Subcutaneous adipose tissue (tissue), 4 donors: ENCODE measurements around the gene MAGI2. TPM values are rescaled to one million over a fixed set of nuclear protein-coding genes. Genes with fewer than 3 reads are reported as not detected.

Experiments used
- total RNA-seq, 4 donors: library from RNA; depleted of rRNA; stranded (reverse); fragments of >200 nt; gene quantifications; one replicate each; pipeline ENCODE4 v1.1.0, GENCODE V29; 2016
- TF ChIP-seq, protein P1 (sequence below): fragments of 450-650 bp; IDR thresholded peaks from one replicate; pipeline ENCODE4 v1.5.1; 2016; ENCODE audit warnings: low read depth, mild to moderate bottlenecking, control low read depth, antibody characterized with exemption, moderate library complexity

Gene MAGI2
- total RNA-seq, 4 donors from 2014 or later: 13.7 to 22.9 (median 17.7) TPM

DNA sequence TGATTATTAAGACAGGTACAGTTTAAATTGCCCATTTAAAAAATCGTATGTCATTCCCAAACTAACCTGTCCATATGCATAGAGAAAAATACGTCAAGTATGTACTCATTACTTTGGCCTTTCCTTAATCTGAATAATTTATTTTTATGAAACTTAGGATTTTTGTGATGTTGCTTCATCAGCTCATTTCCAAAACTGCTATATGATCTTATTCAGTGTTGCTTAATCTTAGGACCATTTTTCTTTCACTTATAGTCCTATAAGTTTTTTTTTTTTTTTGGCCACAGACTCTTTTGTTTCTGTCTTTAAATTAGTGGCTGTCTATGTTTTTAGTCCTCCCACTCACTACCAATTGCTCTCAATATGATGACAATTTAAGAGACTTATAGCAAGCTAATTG lies 1309.8 kb downstream of the MAGI2 start:
- TF ChIP-seq, protein P1, sequence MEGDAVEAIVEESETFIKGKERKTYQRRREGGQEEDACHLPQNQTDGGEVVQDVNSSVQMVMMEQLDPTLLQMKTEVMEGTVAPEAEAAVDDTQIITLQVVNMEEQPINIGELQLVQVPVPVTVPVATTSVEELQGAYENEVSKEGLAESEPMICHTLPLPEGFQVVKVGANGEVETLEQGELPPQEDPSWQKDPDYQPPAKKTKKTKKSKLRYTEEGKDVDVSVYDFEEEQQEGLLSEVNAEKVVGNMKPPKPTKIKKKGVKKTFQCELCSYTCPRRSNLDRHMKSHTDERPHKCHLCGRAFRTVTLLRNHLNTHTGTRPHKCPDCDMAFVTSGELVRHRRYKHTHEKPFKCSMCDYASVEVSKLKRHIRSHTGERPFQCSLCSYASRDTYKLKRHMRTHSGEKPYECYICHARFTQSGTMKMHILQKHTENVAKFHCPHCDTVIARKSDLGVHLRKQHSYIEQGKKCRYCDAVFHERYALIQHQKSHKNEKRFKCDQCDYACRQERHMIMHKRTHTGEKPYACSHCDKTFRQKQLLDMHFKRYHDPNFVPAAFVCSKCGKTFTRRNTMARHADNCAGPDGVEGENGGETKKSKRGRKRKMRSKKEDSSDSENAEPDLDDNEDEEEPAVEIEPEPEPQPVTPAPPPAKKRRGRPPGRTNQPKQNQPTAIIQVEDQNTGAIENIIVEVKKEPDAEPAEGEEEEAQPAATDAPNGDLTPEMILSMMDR: no peak

DNA sequence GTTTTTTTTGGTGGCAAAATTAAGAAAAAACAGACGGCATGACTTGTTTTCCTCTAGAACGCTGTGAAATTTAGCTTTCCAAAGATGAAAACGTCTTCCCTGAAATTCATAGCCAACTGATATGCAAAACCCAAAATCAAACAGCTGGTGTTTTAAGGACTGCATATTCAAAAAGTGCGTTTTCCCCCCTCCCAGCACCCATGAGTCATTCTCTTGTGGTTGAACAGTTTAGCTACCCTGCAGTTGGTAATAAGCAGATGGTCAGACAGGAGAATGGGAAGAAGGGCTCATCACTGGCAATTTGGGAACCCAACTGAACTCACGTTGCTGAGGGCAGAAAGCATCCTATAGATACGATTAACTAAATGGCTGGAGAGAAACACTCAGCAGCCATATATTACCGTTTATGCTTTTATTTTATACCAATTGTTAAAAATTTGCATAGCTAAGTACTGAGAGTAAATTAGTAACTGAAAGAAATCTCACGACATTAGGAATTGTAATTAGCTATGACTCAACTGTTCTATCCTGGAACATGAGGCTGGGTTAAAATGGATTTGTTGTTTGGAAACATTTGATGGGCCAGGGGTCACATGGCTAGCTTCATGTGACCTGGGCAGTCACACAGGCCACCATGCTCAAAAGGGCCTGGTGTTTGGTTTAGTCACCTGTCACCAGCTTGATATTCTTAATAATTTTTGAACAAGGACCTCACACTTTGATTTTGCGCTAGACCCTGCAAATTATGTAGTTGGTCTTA lies 1311.8 kb downstream of the MAGI2 start:
- TF ChIP-seq, protein P1: no peak

DNA sequence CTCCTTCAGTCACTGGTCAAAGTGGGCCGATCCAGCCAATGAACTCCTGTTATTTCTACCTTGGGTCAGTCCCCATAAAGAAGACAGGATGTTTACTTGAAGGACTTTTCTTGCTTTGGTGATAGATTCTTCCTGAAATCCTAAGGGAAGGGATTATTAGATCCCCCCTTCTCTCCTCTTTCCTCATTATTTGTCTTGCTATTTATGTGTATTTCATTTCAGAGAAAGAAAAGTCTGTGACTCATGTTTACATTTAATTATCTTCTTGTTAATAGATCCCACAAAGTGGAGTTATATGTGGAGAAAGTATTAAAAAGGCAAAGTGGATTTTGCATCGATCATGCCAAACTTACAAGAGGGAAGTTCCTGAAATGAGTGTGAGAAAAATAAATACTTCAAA lies 1313.4 kb downstream of the MAGI2 start:
- TF ChIP-seq, protein P1: no peak

DNA sequence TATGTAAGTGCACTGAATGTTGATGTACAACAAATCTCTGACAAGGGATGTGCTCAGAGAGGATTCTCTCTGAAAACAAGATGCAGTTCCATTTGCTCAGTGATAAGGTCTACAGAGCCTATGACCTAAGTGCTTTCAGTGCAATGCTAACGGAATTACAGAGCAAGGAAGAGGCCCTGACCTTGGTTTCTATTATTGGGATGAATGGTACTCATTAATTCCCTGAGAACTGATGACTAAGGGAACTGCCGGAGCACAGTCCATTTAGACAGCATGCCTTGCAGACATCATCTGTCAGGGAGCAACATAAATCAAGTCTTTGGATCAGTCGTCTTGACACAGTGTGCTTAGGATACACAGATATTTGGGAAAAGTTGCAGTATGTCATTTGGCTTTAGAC lies 1314.1 kb downstream of the MAGI2 start:
- TF ChIP-seq, protein P1: no peak

DNA sequence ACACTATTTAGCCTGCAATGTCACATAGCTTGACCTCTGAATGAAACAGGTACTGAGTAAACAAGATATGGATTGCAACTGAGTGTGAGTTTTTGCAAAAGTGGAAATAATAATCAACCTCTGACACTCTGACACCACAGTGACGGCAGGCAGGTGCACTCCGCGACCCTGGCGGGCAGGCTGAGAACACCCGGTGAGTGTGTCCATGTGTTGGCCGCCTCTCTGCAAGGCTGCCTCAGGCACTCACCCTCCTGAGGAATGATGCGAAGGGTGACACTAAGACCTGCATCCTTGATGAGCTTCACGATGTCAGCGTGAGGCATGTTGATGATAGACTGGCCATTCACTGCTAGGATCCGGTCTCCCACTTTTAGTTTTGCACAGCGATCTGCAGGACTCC lies 1318.7 kb downstream of the MAGI2 start:
- TF ChIP-seq, protein P1: no peak

DNA sequence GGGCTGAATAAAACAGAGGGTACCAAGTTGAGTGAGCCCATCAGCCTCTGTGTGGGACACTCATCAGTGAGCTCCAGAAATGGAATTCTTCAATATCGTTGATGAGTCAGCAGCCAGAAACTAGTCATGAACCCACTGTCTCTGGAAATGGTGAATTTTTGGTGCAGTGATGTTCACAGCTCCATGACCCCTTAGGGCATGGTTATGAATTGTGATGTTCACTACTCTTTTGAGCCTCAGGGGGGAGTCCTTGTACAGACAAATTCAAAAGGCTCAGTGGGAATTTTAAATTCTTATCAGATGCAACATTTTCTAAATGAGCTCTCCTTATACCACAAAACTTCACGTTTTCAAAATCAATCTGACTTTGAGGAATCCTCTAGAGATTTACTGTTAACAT lies 1319.2 kb downstream of the MAGI2 start:
- TF ChIP-seq, protein P1: no peak

DNA sequence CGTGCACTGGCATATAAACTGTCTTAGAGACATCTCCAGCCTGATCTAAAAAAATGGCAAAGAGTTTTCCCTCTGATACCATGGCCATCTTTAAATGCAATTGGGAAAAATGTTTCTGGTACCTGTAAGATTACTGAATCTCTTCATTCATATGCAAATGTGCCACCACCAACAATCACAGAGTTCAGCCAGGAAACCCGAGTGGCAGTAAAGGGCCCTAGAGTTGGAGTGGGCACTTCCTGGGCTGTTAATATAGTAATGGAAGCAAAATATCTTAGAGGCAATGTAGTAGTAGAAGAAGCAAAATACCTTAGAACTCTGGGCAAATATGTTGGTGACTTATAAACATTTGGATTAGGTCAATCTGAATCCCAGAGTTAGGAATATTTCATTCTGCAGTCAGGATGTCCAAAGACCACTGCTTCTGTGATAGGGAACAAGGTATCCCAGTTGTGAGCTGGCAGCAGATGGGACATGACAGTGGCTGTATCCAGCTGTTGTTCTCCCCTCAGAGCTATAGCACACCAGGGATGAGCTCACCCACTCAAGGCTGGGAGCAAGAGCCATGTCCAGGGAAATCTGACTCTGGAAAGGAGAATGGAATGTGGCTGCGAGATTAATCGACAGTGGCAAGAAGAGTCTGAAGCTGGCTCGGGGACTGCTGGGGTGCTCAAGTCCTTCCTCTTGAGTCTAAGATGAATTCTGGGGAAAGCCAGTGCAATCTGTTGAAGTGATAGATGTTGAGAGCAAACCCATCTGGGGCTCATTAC lies 1322.8 kb downstream of the MAGI2 start:
- TF ChIP-seq, protein P1: no peak
